Panc1 (cell line): ENCODE data around the gene GZF1. TPM values are rescaled to one million over a fixed set of nuclear protein-coding genes. Genes with fewer than 3 reads are reported as not detected.

Source experiments
- ATAC-seq: fragments of 200-7000 bp; cut with Tn5 transposase; 2 replicates; pipeline ENCODE4 v1.9.1; 2020; ENCODE audit warnings: mild to moderate bottlenecking, moderate library complexity
- BruUV-seq: library from RNA; stranded (reverse); fragments of 400-500 nt; replicated peaks from 2 replicates; lab custom pipeline; 2021; lab: Mats Ljungman, UMichigan
- CTCF ChIA-PET: fragments of 300-600 bp; sonication (Branson Sonifier 250); formaldehyde crosslinking; loops from one replicate; lab custom pipeline; 2022; ENCODE audit warnings: antibody characterized with exemption; lab: Charles Lee
- POLR2A ChIA-PET: fragments of 300-600 bp; sonication (Branson Sonifier 250); formaldehyde crosslinking; loops from one replicate; lab custom pipeline; 2022; ENCODE audit warnings: antibody characterized with exemption; lab: Charles Lee
- DNase-seq: peaks from one replicate; pipeline ENCODE4 v3.0.0-alpha.2; 2010; ENCODE audit warnings: low read depth, low spot score
- H3K27ac ChIP-seq: 2 replicates; pipeline ENCODE4 v1.5.1; 2011; ENCODE audit warnings: mild to moderate bottlenecking, low read length, inconsistent platforms
- H3K27me3 ChIP-seq: fragments of 200-500 bp; sonication (Bioruptor generic); 2 replicates; pipeline ENCODE4 v1.6.0; 2014; ENCODE audit warnings: low read length, inconsistent platforms; ENCODE audit not compliant: control insufficient read depth, insufficient read depth
- H3K36me3 ChIP-seq: fragments of 200-500 bp; sonication (Bioruptor generic); 2 replicates; pipeline ENCODE4 v1.5.1; 2014; ENCODE audit warnings: inconsistent platforms, mild to moderate bottlenecking, low read length, moderate library complexity; ENCODE audit not compliant: control insufficient read depth, insufficient read depth
- H3K4me1 ChIP-seq: 2 replicates; pipeline ENCODE4 v1.5.1; 2011; ENCODE audit warnings: inconsistent platforms, mild to moderate bottlenecking, low read length, moderate library complexity; ENCODE audit not compliant: control insufficient read depth, insufficient read depth
- H3K4me3 ChIP-seq, 2 experiments: 2 replicates each; pipeline ENCODE4 v1.5.1; 2011 to 2012; ENCODE audit warnings: low read depth in 2 of 2, low read length in 2 of 2, mild to moderate bottlenecking in 2 of 2, inconsistent platforms in 1 of 2, moderate library complexity in 1 of 2
- H3K9me3 ChIP-seq: fragments of 200-500 bp; sonication (Bioruptor generic); 2 replicates; pipeline ENCODE4 v1.5.1; 2014; ENCODE audit warnings: low read depth, mild to moderate bottlenecking, inconsistent platforms, low read length, moderate library complexity; ENCODE audit not compliant: control insufficient read depth, insufficient read depth
- POLR2AphosphoS5 ChIP-seq: IDR thresholded peaks from 2 replicates; pipeline ENCODE4 v1.6.1; 2012; ENCODE audit warnings: mild to moderate bottlenecking, low read depth, low read length, moderate library complexity
- SIN3A ChIP-seq: IDR thresholded peaks from 2 replicates; pipeline ENCODE4 v1.6.1; 2012; ENCODE audit warnings: low read depth, mild to moderate bottlenecking, low read length, moderate library complexity, borderline replicate concordance; ENCODE audit not compliant: insufficient read depth
- TCF7L2 ChIP-seq: IDR thresholded peaks from 2 replicates; pipeline ENCODE4 v1.6.1; 2011; ENCODE audit warnings: mild to moderate bottlenecking, low read depth, low read length, inconsistent platforms
- in situ Hi-C: cut with HindIII; loops from 2 replicates; pipeline ENCODE4 v1.10.0; 2016; ENCODE audit warnings: low sequenced_read_pairs, low pct_unique_long_range_greater_than_20kb
- intact Hi-C: fragments of 100-400 bp; cut with micrococcal nuclease; formaldehyde crosslinking; loops from one replicate; pipeline ENCODE4 v1.10.0; 2022; ENCODE audit not compliant: unreplicated experiment
- total RNA-seq: library from RNA; stranded (reverse); gene quantifications from one replicate; pipeline ENCODE4 v1.2.1, GENCODE V29; 2021; ENCODE audit not compliant: unreplicated experiment
- TF ChIP-seq, protein P1 (sequence below): fragments of 450-650 bp; IDR thresholded peaks from 2 replicates; pipeline ENCODE4 v1.5.1; 2017; ENCODE audit warnings: mild to moderate bottlenecking
- TF ChIP-seq, protein P2 (sequence below), 2 experiments: IDR thresholded peaks; 2 replicates each; pipeline ENCODE4 v1.6.1; 2011 to 2012; ENCODE audit warnings: low read depth in 2 of 2, control low read depth in 1 of 2, low read length in 1 of 2, mild to moderate bottlenecking in 1 of 2, moderate library complexity in 1 of 2; ENCODE audit not compliant: insufficient read depth in 1 of 2

GZF1 gene
- total RNA-seq, 1 experiment from 2014 or later = 18.0 TPM

GRCh38 chr20:23341073-23341472 is 20.9 kb upstream of the GZF1 start:
- CTCF ChIA-PET = interaction anchor here (0.6 to 1.7 kb wide), 11 partner anchors 9 to 1003 kb away, joined by 3 to 20 read pairs (median 4); no protein-coding TSS in a partner anchor
- Histone ChIP-seq H3K9me3 (no peaks in the 10 kb centered on the region), H3K4me3 (no peak overlapping the region), H3K36me3 (no peaks in the 10 kb centered on the region), H3K27ac (no peak overlapping the region), H3K27me3 (no peaks in the 10 kb centered on the region), H3K4me1 (no peaks in the 10 kb centered on the region)
- DNase-seq (no peak), ATAC-seq (no peak)
- BruUV-seq = no TSS peak
- POLR2A ChIA-PET = interaction anchor here (0.6 kb wide), 1 partner anchor 12 kb away, joined by 6 read pairs; no protein-coding TSS in a partner anchor
- intact Hi-C loops = loop anchor here (10.0 kb wide), 2 partner anchors 86 to 1006 kb away; no protein-coding TSS in a partner anchor
- in situ Hi-C loops = no loop called here
- TF ChIP-seq TCF7L2 (no peak), POLR2AphosphoS5 (no peak), SIN3A (no peak)
- TF ChIP-seq, protein P1, sequence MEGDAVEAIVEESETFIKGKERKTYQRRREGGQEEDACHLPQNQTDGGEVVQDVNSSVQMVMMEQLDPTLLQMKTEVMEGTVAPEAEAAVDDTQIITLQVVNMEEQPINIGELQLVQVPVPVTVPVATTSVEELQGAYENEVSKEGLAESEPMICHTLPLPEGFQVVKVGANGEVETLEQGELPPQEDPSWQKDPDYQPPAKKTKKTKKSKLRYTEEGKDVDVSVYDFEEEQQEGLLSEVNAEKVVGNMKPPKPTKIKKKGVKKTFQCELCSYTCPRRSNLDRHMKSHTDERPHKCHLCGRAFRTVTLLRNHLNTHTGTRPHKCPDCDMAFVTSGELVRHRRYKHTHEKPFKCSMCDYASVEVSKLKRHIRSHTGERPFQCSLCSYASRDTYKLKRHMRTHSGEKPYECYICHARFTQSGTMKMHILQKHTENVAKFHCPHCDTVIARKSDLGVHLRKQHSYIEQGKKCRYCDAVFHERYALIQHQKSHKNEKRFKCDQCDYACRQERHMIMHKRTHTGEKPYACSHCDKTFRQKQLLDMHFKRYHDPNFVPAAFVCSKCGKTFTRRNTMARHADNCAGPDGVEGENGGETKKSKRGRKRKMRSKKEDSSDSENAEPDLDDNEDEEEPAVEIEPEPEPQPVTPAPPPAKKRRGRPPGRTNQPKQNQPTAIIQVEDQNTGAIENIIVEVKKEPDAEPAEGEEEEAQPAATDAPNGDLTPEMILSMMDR = no peak
- TF ChIP-seq, protein P2, sequence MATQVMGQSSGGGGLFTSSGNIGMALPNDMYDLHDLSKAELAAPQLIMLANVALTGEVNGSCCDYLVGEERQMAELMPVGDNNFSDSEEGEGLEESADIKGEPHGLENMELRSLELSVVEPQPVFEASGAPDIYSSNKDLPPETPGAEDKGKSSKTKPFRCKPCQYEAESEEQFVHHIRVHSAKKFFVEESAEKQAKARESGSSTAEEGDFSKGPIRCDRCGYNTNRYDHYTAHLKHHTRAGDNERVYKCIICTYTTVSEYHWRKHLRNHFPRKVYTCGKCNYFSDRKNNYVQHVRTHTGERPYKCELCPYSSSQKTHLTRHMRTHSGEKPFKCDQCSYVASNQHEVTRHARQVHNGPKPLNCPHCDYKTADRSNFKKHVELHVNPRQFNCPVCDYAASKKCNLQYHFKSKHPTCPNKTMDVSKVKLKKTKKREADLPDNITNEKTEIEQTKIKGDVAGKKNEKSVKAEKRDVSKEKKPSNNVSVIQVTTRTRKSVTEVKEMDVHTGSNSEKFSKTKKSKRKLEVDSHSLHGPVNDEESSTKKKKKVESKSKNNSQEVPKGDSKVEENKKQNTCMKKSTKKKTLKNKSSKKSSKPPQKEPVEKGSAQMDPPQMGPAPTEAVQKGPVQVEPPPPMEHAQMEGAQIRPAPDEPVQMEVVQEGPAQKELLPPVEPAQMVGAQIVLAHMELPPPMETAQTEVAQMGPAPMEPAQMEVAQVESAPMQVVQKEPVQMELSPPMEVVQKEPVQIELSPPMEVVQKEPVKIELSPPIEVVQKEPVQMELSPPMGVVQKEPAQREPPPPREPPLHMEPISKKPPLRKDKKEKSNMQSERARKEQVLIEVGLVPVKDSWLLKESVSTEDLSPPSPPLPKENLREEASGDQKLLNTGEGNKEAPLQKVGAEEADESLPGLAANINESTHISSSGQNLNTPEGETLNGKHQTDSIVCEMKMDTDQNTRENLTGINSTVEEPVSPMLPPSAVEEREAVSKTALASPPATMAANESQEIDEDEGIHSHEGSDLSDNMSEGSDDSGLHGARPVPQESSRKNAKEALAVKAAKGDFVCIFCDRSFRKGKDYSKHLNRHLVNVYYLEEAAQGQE (IDR thresholded peaks at IDR 0.05; ENCODE audit: insufficient read depth in 1 of 2, low read depth in 2 of 2, low read length in 1 of 2) = no peak

- ATAC-seq (no peak), DNase-seq (no peak)
- no TSS peak for BruUV-seq
- TF ChIP-seq, protein P1 = no peak
- TF ChIP-seq POLR2AphosphoS5 (no peak), SIN3A (no peak), TCF7L2 (no peak)
- TF ChIP-seq, protein P2 (IDR thresholded peaks at IDR 0.05; ENCODE audit: insufficient read depth in 1 of 2, low read depth in 2 of 2, low read length in 1 of 2) = no peak
- no peaks in the 10 kb centered on the region for H3K9me3 ChIP-seq
- H3K36me3 ChIP-seq = no peaks in the 10 kb centered on the region
- H3K4me1 ChIP-seq = no peaks in the 10 kb centered on the region
- H3K27ac ChIP-seq = no peak overlapping the region
- POLR2A ChIA-PET = no interaction called here
- intact Hi-C loops = loop anchor here (10.0 kb wide), 2 partner anchors 89 to 1009 kb away; no protein-coding TSS in a partner anchor
- no peak overlapping the region for H3K4me3 ChIP-seq
- in situ Hi-C loops = no loop called here
- CTCF ChIA-PET = interaction anchor here (0.7 kb wide), 1 partner anchor 345 kb away, joined by 3 read pairs; no protein-coding TSS in a partner anchor
- no peaks in the 10 kb centered on the region for H3K27me3 ChIP-seq
Measured at GRCh38 chr20:23343590-23343989, 18.4 kb upstream of the GZF1 start.
